Mucosa of descending colon (tissue), 3 donors: ENCODE measurements around the gene ALAD. TPM values are rescaled to one million over a fixed set of nuclear protein-coding genes. Genes with fewer than 3 reads are reported as not detected.
"Not testable (repeated sequence)": the region's sequence is repeated elsewhere in the genome, so short reads cannot be mapped to it uniquely, and the experiment has no call there.

Experiments
- ATAC-seq: fragments of 200-7000 bp; cut with Tn5 transposase; one replicate; pipeline ENCODE4 v1.9.1; 2020; ENCODE audit warnings: mild to moderate bottlenecking, moderate library complexity
- DNase-seq, 3 donors: peaks; one replicate each; pipeline ENCODE4 v3.0.0-alpha.2; 2020
- H3K36me3 ChIP-seq: fragments of 200-600 bp; one replicate; pipeline ENCODE4 v1.8.0; 2021; ENCODE audit warnings: low read depth, mild to moderate bottlenecking
- H3K4me1 ChIP-seq: fragments of 200-600 bp; one replicate; pipeline ENCODE4 v1.8.0; 2021; ENCODE audit warnings: low read depth, mild to moderate bottlenecking
- H3K4me3 ChIP-seq: fragments of 200-600 bp; one replicate; pipeline ENCODE4 v1.8.0; 2021; ENCODE audit warnings: mild to moderate bottlenecking
- H3K9me3 ChIP-seq: fragments of 200-600 bp; one replicate; pipeline ENCODE4 v1.8.0; 2021; ENCODE audit warnings: mild to moderate bottlenecking
- CTCF ChIP-seq: fragments of 200-600 bp; IDR thresholded peaks from one replicate; pipeline ENCODE4 v1.8.0; 2022; ENCODE audit warnings: antibody characterized with exemption, mild to moderate bottlenecking
- intact Hi-C, 2 donors: fragments of 100-400 bp; cut with DNase I in 1 of 2; cut with micrococcal nuclease in 1 of 2; formaldehyde crosslinking; loops; one replicate each; pipeline versions ENCODE4 v1.11.0 to v1.11.1; 2022; cut with DNase I, micrococcal nuclease
- total RNA-seq, 3 donors: library from RNA; stranded (reverse); fragmentation: NEBNext Ultra II Directional in 2 of 3; extraction: Animal tissue kit (Norgen Biotek cat#: 25700) in 2 of 3; gene quantifications; one replicate each; pipeline versions ENCODE4 v1.2.1 to v1.2.4, GENCODE V29; 2021 to 2023
- donor health status: DM: no; HTN: no; CAD: no; lungs with moderate emphysema.
- donor health status: DM: no; HTN: no; CAD: no.
- donor health status: DM: no; HTN: yes; CAD: no.

Gene ALAD
- total RNA-seq, 3 donors from 2014 or later = 51.2 to 82.4 (median 56.3) TPM

DNA sequence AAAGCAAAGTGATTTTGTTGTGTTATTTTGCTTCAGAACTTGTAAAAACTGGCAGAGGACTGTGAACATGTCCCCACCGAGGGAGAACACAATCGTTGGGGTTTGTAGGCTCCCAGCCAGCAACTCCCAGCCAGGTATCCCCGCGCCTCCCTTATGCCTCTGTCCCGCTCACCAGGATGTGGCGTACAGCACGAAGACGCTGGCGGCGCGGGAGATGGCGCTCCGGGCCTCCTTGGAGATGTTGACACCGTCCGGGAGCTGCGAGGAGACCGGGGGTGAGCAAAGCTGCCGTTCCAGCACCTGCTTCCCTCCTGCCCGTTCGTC, 8.8 kb upstream of the ALAD start:
- Histone ChIP-seq H3K4me1 (peaks cover 15% of the 10 kb centered on the region), H3K36me3 (no peaks in the 10 kb centered on the region), H3K4me3 (peak overlapping the region; percentile 73), H3K9me3 (no peaks in the 10 kb centered on the region)
- DNase-seq (no peak), ATAC-seq (peak; percentile 15)
- intact Hi-C loops = loop anchor here (10.0 kb wide), 2 partner anchors 105 to 135 kb away; partner anchors contain the start of genes CDC26 (in 1 of the 2), PRPF4 (in 1 of the 2) and RNF183 (in 1 of the 2)
- no peak for TF ChIP-seq CTCF

GRCh38 chr9:113409481-113409880, 8.4 kb upstream of the ALAD start:
- intact Hi-C loops = loop anchor here in 1 of 2 donors (10.0 kb wide), 1 partner anchor 105 kb away; the partner anchor contains the start of gene RNF183
- no peak for DNase-seq
- peak overlapping the region; percentile 73 for H3K4me3 ChIP-seq

GRCh38 chr9:113406873-113407511, 5.9 kb upstream of the ALAD start:
- intact Hi-C loops = loop anchor here (2.0 to 10.0 kb wide), 2 partner anchors 68 to 102 kb away; partner anchors contain the start of gene RNF183 (in 1 of the 2)
- H3K4me3 ChIP-seq, H3K9me3 ChIP-seq, H3K36me3 ChIP-seq: not testable (repeated sequence)
- peak; percentile 19 for ATAC-seq
- DNase-seq = peak in 2 of 3 donors; percentile 70 to 84
- H3K4me1 ChIP-seq = peaks cover 15% of the 10 kb centered on the region
- TF ChIP-seq CTCF = peak; percentile 64

More at GRCh38 chr9:113409481-113409880, 8.4 kb upstream of the ALAD start:
- TF ChIP-seq CTCF = no peak
- Histone ChIP-seq H3K36me3 (no peaks in the 10 kb centered on the region), H3K9me3 (no peaks in the 10 kb centered on the region), H3K4me1 (peaks cover 15% of the 10 kb centered on the region)
- no peak for ATAC-seq

DNA sequence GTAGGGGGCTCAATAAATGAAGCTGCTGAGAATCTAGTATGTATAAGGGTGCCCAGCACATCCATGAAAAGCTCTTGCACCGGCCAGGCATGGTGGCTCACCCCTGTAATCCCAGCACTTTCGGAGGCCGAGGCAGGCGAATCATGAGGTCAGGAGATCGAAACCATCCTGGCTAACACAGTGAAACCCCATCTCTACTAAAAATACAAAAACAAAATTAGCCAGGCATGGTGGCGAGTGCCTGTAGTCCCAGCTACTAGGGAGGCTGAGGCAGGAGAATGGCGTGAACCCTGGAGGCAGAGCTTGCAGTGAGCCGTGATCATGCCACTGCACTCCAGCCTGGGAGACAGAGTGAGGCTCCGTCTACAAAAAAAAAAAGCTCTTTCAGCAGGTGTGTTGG, 5.3 kb upstream of the ALAD start:
- intact Hi-C loops = loop anchor here (2.0 to 10.0 kb wide), 2 partner anchors 68 to 102 kb away; partner anchors contain the start of gene RNF183 (in 1 of the 2)
- H3K4me1 ChIP-seq = peaks cover 15% of the 10 kb centered on the region
- not testable (repeated sequence) for H3K4me3 ChIP-seq, H3K36me3 ChIP-seq, ATAC-seq, DNase-seq, H3K9me3 ChIP-seq

- Histone ChIP-seq H3K4me1 (peaks cover 26% of the 10 kb centered on the region), H3K4me3 (no peak overlapping the region), H3K36me3 (peaks cover 4% of the 10 kb centered on the region), H3K9me3 (no peaks in the 10 kb centered on the region)
- no peak for TF ChIP-seq CTCF
- ATAC-seq = no peak
- intact Hi-C loops = loop anchor here in 1 of 2 donors (10.0 kb wide), 1 partner anchor 99 kb away; the partner anchor contains the start of gene RNF183
- DNase-seq = no peak
Observed at GRCh38 chr9:113403646-113404045, 2.6 kb upstream of the ALAD start.

GRCh38 chr9:113399646-113400200, 1.4 kb downstream of the ALAD start:
- H3K36me3 ChIP-seq = peaks cover 4% of the 10 kb centered on the region
- TF ChIP-seq CTCF = no peak
- DNase-seq = peak in 1 of 3 donors; percentile 35
- H3K4me1 ChIP-seq = peaks cover 28% of the 10 kb centered on the region
- no peaks in the 10 kb centered on the region for H3K9me3 ChIP-seq
- ATAC-seq = no peak
- intact Hi-C loops = loop anchor here in 1 of 2 donors (10.0 kb wide), 1 partner anchor 95 kb away; the partner anchor contains the start of gene RNF183
- H3K4me3 ChIP-seq = no peak overlapping the region
